Dedifferentiated amniotic fluid mesenchymal stem cell (primary cell): ENCODE results near the gene COMMD2.
A peak's percentile ranks its signal among the peaks of the same experiment; 100 is the strongest.

ENCODE experiments used
- DNase-seq: peaks from one replicate; pipeline ENCODE4 v3.0.0-alpha.2; 2016; ENCODE audit errors: extremely low spot score

The COMMD2 gene

DNA sequence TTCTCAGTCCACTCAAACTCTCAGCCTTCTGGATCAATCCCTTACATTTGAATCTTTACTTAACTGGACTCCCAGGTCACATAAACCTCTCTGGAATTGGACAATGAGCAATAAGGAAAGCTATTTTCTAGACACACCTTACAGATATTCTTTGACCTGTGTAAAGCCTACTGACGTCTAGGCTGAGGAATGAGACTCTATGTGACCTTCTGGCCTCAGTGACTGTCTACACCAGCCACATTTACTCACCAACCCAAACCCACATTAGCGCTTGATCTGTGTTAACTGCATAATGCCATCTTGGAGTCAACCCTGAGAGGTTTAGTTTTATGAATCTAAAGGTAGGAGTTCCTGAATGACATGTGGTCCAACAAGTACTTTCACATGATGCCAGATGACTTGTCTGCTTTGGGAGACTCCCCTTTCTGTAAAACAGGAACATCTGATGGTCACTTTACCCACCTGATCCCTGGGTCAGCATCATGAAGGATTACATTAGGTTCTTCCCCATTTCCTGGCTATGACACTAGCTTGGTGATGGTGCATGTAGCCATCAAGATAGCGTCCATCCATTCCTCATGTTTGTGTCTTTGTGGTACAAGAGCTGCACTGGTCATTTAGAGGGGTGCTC lies 11.4 kb upstream of the COMMD2 start:
- no peak for DNase-seq

DNA sequence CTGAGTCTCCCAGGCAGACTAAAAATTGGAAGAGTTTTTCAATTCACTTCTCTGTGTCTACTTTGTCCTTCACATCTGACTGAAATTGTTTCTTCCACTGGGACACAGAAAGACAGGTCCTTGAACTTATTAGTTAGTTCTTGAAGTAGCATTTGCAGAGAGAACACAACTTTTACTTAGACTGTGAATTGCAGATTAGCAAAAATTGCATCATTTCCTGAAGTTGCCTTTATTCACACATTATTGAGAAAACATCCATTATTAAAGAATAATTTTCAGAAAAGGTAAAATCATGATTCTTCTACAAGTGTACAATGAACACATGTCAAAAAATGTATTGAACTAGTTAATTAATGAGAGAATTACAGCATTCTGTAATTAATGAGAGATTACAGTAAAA lies 1.4 kb upstream of the COMMD2 start:
- no peak for DNase-seq

DNA sequence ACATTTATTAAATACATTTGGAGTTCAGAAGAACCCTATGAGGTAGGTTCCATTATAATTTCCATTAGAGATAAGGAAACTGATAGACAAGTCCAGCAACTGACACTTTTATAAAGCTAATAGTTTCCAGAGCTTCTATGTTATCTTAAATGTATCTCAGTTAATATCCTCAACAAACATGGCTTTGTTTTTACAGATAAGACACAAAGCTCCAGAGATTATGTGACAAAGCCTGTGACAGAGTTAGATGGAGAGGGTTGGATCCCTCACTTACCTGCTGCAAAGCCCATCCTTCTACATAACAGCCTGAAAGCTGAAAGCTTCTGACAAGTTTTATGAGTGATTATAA lies 473 bp upstream of the COMMD2 start:
- DNase-seq, result no peak

DNA sequence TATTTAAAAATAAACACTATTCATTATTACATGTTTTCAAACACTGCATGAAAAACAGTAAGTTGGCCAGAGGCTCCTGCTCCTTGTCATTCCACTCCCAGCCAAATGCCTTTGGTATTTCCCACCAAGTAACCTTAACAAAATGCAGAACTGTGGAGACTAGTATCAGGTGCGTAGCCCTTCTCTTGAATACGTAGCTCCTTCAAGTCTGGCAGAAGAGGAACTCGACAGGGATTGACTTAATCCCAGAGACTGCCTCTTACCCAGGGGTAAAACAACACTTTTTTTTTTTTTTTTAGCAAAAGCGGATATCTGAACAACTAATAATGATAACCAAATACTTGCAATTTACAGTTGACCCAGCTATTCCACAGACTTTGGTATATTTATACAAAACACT lies 738 bp downstream of the COMMD2 start:
- no peak for DNase-seq

DNA sequence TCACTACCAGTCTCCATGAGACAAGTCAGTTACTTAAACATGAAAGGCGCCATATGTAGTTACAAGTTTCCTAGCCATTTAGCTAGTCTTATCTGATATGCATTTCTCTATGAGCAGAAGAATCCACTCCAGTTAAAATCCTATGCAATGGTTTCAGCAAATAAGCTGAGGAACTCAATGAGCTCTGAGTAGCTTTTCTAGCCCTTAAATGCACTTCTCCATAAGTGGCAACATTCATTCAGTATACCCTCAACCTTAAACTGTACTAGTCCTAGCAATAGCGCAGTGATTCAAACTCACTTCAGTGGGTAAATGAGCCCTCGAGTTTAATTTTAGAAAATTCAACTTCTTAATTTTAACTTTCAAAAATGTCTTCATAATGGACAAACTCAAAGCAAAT lies 7.7 kb downstream of the COMMD2 start:
- DNase-seq, result no peak

DNA sequence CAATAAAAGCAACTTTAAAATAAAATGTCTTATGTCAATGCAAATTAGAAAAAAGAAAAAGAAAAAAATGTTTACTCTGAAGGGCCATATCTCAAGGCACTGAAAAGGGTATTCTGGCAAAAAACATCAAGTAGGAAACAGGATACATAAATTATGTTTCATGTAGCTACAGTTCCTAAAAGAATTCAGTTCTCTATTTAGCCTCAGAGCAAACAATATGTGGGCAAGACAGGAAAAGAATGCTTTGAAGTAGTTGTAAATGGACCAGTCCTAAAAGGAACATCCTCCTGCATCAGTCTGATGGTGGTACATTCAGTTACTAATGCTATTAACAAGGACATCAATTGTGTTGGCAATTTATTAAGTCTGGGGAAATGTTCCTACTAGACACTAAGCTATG lies 8.1 kb downstream of the COMMD2 start:
- no peak for DNase-seq

DNA sequence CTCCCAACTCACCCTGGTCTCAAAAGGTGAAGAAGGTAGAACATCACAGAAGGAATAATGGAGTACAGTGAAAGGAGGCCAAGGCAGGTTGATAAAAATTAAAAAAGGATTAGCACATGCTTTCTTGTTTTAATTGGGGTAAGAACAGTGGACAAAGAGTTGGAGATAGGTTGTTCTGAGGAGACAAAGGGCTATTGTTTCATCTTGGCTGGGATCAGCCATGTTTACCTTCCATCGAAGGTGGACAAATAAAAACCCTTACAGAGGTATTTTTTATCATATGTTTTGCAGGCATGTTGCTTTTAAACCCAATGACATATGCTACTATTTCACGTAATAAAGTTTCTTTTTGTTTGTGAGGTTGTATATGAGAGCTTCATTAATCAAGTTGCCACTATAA lies 12.9 kb downstream of the COMMD2 start:
- DNase-seq, result no peak

DNA sequence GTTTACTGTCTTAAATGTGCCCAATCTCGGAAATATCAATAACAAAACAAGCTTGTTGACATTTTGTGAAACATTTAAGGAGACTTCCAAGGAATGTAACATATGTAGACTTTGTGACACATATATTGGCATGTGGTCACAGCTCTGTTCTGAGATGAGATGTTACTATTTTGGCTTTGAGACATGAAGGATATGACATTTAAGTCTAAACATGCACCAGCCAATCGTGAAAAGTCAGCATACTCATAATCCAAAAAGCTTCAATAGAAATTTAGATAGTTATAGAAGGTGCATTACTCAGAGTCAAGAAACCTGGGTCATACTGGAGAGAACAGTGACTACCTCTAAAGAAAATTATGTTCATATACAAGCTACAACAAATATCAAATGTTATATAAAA lies 13.4 kb downstream of the COMMD2 start:
- DNase-seq, result no peak

DNA sequence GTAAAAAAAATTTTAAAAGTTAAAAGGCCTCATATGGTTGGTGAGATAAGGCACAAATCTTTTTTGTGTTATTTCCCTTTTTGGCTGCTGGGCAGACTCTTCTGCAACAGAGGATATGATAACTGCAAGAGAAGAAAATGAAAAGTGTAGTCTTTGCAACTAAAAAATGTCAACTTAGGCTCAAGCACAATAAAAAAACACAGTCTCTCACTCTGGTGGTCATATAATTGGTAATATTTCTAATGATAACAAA lies 15.4 kb downstream of the COMMD2 start:
- no peak for DNase-seq

DNA sequence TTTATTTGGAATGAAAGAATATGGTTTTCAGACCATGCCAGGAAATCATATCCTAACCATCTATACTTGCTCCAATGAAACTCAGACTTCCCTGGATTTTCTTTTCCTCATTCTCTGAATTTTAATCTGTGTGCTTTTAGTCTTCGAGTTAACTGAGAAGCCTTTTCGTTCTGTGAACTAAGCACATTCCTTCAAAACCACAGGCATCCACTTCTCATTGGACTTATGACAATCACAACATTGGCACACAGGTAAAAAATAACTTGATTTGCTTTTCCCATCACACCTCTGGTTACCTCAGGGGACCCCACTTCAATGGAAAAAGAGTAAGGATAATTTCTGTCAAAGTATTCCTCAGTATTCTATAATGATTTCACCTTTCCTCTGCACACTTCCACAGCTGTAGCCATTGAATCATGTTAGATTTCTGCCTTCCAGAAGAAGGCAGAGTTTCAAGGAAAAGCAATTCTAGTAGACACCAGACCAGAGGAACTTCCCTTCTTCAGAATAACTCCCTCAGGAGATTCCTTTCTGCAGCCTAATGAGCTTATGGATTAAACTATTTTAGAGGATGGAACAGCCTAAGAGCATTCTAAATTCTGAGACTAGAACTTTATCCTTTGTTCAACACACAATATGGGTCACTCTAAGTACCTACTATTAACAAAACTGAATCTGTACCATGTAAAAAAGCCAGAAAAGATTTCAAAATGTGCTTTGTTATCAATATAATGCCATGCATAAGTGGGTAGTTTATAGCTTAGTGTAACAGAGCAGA lies 15.9 kb downstream of the COMMD2 start:
- peak; percentile 57 for DNase-seq

DNA sequence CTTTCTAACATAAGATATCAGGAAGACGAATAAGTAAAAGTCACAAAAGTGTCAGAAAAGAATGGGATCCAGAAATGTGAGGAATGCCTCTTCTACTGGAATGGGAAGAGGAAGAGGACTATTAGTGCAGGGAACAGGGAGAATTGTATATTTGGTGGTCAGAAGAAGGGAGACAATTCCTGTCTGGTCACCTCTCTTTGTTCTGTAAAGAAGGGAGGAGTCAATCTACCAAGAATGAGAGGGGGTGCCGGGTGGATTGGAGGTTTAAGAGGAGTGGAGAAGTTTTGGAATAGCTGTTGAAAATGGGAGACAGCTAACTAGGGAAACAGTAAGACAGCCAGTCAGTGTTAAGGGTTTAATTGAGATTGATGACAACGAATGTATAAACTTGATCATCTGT lies 20.1 kb downstream of the COMMD2 start:
- no peak for DNase-seq

DNA sequence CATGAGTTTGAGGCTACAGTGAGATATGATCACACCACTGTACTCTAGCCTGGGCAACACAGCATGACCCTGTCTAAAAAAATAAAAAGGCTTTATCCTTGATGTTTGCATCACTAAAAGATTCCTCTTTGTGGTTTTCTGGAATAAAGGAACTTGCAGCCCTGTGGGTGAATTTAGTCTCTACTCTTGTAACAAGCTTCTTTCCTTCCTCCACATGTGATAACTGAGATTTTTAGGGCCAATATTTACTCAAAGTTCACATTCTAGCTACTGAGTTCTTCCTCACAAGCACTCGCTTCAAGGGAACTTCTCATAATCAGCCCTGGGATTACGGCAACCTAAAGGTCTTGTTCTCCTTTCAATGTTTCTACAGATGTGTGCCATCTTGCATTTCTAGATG lies 24.6 kb downstream of the COMMD2 start:
- no peak for DNase-seq

DNA sequence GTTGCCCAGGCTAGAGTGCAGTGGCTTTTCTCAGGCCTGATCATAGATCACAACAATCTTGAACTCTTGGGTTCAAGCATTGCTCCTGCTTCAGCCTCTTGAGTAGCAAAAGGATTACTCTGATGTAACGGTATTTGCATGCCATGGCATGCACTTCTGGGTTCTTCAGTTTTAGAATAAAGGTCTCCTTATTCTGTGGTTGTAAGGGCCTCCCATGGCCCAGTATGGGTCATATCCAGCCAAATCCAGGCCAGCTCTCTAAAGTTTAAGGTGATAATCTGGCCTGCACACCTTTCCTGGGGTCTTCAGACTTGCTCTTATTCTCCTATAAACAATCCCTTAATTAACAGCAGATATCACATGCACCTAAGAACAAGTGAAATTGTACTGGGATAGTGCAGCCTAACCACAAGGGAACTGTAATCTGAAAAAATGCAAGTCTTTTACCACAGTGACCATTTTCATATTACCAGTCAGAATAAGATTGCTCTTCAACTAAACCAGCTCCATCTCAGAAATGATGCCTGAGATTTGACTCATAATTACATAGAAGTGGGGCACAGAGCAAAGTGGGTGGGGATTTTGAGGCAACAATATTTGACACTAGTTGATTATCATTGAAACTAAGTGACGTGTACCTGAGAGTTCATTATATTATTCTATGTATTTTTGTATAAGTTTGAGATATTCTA lies 25.4 kb downstream of the COMMD2 start:
- DNase-seq, result no peak

DNA sequence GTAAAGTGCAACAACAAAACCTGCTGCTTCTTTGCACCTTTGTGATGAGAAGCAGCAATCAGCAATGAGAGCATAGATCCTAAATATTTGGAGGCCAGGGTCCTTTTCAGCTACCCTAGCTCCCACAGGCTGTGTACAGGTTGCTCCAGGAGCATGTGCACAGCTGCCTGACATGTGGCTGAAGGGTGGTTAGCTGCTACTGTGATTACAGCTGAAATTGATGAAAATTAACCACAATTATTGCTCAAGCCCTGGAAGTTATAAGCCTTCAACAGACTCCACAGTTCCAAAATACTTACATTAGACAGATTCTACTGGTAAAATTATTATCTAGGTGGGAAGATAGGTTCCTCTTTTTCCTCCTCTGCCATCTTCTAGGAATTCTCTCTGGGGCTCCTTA lies 28.5 kb downstream of the COMMD2 start:
- no peak for DNase-seq

DNA sequence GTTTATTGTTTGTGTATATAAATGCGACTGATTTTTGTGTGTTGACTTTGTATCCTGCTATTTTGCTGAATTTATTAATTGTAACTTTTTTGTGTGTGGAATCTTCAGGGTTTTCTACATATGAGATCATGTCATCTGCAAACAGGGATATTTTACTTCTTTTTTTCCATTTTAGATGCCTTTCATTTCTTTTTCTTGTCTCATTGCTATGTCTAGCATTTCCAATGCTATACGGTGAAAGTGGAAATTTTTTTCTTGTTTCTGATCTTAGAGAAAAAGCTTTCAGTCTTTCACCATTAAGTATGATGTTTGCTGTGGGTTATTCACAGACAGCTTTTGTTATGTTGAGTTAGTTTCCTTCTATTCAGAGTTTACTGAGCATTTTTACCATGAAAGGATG lies 31.4 kb downstream of the COMMD2 start:
- no peak for DNase-seq

DNA sequence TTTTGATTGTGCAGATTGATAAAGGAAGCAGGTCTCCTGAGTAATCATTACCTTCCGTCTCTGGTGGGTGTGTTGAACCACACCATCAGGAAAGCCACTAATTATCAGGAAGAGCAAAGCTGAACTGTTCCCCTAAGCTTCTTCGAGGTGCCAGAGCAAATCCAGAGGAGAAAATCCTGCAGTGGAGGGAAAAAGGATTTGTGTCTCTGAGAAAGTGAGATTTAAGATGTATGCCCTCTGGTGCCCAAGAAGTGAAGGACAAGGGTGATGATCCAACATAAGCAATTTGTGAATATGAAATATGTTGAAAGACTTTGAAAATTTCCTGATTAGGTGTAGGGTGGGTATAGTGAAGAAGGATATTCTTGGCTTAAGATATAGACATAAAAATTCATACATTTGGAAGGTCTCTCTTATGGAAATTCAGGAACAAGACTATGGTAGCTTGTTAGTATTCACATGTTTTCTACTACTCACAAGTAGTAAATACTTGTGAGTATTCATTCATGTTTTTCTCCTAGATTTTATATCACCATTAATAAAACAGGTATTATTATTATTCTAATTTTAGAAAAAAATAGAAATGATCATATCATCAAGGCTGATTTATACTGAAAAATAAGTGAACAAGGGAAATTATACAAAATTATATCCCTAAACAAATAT lies 34.8 kb downstream of the COMMD2 start:
- peak; percentile 88 for DNase-seq

DNA sequence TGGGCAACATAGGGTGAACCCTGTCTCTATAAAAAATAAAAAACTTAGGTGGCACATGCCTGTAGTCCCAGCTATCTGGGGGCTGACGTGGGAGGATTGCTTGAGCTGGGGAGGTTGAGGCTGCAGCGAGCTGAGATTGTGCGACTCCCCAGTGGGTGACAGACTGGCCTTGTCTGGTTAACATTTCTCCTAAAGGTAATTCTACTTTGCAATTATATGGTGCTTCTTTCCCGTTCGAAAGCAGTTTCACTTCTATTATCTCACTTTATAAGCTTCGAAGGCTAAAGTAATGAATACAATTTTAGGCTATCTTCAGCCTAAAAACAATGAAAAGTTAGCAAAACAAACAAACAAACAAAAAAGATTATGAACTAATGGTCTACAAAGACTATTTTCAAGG lies 35.3 kb downstream of the COMMD2 start:
- DNase-seq, result no peak

DNA sequence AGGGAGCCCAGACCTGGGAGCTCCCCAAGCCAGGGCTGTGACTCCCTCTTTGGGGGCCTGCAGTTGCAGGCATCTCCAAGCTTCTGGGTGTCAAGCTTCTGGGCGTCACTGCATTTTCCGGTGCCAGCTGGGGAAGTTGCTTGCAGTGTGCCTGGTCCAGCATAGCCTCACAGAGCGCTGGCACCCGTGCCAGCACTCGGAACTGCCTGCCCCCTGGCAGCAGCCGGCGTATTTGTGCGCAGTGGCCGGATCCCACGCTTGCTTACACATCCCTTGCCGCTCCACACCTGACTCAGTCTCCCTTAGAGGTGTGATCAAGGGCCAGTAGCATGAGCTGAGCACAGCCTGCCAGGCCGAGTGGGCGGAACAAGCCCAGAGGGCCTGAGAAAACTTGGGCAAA lies 37.0 kb downstream of the COMMD2 start:
- DNase-seq, result no peak

DNA sequence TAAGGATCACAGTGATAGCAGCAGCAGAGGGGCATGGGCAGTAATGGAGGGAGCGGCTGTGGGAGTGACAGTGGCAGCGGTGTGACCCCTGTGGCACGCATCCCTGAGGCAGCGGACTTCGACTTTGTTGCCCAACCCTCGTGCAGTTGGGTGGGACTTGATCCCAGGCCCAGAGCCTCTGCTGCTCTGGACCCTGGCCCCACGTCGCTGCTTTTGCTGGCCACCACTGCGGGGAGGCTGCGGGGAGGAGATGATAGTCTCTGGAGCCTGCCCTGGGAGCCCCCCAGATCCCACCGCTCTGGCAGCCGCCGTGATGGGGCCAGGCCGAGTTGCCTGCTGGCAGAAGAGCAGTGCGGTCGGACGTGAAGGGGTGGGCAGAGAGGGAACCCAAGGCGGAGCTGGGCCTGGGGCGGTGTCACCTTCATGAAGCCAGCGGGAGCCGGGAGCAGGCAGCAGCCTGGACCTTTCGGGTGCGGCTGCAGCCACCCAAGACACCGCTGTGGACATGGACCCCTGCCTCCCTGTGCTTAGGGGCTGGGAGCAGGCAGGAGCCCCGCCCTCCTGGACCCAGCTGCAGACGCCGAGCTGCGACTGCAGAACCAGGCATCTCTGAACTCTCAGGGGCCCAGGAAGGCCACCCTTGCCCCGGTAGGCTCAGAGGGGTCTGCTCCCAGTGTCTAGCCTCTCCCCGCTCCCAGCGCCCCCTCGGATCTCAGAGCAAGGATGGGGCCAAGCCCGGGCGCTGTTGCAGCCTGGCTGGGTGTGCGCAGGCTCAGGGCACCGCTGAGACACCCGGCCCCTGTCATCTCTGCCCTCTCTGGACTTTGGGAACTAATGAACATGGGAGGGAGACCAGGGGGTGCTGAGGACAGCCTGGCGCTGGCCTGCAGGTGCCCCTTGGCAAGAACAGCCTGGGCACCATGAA lies 38.3 kb downstream of the COMMD2 start:
- DNase-seq, result no peak

DNA sequence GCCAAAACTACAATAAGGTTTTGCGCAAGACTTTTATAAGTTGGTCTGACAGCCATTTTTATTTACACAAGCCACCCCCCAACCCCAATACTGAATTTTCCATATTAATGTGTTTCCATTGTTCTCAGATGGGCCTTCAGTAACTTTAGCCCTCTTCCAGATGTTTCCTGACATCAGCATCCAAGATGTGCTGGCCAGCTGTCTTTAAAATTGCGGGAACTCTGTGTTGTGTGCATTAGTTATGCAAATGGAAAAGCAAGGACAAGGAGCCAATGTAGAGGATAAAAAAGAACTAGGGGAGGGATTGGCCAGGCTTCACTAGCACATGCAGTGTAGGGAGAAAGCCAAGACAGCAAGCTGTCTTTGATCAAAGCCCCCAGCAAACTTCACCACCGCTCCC lies 45.4 kb downstream of the COMMD2 start:
- no peak for DNase-seq

DNA sequence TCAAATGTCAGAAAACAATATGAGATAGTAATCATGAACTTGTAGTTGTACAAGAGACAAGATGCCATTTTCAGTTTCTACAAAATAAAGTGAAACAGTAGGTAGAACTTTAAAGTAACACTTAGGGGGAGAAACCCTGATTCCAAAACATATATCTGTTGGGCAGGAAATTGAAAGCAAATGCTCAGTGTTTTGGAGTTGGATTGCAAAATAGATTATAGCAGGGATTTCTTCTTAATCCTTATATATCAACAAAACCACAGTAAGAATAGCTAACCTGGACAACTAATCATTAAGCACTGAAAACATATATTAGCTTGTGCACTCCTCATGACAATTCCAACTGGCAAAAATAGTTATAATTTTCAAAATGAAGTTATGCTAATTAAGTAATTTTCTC lies 46.9 kb downstream of the COMMD2 start:
- DNase-seq, result no peak

DNA sequence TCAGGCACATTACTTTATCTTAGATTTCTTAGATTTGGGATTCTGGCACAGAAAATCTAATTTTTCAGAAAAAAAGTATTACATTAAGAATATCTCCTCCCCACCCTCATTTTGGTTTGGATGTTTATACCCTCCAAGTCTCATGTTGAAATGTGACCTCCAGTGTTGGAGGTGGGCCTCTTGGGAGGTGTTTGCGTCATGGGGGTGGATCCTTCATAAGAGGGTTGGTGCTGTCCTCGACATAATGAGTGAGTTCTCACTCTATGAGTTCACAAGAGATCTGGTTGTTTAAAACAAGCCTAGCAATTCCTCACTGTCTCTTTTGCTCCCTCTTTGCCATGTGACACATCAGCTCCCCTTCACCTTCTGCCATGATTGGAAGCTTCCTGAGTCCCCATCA lies 48.8 kb downstream of the COMMD2 start:
- no peak for DNase-seq
